Measurements from ENCODE around the gene ULBP2. TPM values are rescaled to one million over a fixed set of nuclear protein-coding genes. Genes with fewer than 3 reads are reported as not detected.
"Not testable (repeated sequence)": the region's sequence is repeated elsewhere in the genome, so short reads cannot be mapped to it uniquely, and the experiment has no call there.

ULBP2 gene
- total RNA-seq, 1 donor from 2014 or later = 3.6 TPM

DNA sequence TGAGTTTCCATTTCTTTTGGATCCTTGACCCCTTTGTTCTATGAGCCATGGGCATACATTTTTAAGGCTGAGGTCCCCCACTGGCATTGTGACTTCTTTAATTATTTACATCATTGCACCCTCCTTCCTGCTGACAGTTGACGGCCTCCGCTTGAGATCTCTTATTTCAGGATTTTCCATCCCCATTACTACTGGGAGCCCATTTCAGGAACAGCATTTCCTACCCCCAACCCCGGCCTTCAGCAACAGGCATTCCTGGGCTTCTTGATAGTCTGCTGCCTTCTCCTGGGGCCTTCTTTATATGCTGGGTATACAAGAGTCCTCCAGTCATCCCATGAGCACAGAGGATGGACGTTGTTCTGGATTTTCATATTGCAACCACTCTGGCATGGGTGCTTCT is 25.8 kb downstream of the ULBP2 start:
- DNase-seq (ENCODE audit: low spot score) = no peak

DNA sequence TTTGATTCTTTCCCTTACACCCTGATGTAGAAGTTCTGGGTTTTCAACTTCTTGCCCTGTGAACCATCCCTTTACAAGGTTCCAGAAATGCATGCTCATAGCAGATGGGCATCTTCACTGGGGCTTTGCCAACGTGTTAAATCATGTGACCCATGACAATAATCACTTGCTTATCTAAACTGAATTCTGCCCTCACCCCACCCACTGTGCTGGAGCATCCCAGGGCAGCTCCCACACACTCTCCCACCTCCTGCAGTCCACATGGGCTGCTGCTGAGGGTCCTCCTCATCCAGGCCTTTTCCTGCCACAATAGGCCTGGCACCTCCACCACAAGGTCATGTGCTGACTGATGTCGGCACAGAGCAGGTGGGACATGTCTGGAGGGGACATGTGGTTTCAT is 26.2 kb downstream of the ULBP2 start:
- DNase-seq (ENCODE audit: low spot score) = not testable (repeated sequence)

DNA sequence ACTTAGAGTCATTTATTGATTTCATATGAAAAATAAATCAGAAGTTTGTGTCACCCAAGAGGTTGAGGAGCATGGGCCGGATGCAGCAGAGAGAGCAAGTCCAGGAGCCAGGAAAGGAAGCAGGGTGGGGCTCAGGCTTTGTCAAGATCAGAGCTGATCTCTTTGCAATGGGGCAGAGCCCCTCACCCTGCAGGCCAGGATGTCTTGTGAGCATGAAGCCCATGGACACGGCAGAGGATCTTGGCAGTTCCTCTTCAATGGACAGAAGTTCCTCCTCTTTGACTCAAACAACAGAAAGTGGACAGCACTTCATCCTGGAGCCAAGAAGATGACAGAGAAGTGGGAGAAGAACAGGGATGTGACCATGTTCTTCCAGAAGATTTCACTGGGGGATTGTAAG is 27.1 kb downstream of the ULBP2 start:
- DNase-seq (ENCODE audit: low spot score) = not testable (repeated sequence)

DNA sequence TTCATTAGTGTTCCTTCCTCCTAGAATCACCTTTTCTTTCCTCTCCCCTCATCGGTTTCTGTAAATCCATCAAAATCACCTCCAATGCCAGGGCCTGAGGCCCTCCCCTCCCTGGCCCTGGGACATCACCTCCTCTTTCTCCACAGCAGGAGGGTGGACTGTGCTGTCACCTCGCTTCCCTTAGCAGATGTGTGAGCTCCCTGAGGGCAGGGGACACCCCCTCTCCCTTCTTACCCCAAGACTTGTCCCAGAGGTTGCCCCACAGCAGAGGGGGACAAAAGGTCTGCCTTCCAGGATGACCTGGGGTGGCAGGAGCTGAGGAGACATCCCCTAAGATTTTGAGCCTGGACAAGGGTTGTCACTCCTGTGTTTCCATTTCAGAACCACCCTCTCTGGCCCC is 27.8 kb downstream of the ULBP2 start:
- DNase-seq (ENCODE audit: low spot score) = no peak

DNA sequence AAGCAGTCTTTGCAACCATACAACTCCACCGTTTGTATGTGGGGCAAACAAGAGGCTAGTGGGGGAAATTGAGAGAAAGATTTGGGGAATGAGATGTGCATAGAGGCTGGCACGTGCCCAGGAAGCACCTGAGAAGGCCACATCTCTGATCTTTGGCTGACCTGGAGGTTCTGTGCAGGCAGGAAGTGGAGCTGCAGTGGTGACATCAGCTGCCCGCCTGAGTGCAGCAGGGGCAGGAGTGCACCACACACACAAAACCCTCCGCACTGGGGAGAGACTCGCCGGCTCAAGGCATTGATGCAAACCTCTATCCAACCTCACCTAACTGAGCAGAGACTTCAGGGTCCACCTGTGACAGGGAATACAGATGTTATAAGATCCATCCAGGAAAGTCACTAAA is 32.6 kb downstream of the ULBP2 start:
- DNase-seq (ENCODE audit: low spot score) = not testable (repeated sequence)

DNA sequence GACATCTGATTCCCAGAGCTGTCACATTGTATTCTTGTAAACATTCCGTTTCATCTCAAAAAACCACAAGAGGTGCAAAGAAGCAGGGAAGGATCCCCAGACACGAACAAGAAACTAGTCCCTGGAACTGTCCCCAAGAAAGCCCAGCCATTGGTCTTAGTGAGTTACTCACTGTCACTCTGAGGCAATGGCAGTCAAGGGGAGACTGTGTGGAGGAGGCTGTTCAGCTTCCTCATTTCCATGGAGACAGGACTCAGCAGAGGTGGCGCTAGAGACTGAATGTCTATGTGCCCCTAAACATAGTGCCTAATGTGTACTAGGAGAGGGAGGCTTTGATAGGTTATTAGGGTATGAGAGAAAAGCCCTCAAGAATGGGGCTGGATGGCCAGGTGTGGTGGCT is 33.0 kb downstream of the ULBP2 start:
- DNase-seq (ENCODE audit: low spot score) = no peak

DNA sequence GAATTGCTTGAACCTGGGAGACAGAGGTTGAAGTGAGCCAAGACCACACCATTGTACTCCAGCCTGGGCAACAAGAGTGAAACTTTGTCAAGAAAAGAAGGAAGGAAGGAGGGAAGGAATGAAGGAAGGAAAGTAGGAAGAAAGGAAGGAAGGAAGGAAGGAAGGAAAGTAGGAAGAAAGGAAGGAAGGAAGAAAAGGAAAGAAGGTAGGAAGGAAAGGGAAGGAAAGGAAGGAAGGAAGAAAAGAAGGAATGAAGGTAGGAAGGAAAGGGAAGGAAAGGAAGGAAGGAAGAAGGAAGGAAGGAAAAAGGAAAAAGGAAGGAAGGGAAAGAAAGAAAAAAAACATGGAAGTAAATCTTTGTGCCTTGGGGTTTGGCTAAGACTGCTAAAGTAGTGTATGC is 33.6 kb downstream of the ULBP2 start:
- no peak for DNase-seq (ENCODE audit: low spot score)

DNA sequence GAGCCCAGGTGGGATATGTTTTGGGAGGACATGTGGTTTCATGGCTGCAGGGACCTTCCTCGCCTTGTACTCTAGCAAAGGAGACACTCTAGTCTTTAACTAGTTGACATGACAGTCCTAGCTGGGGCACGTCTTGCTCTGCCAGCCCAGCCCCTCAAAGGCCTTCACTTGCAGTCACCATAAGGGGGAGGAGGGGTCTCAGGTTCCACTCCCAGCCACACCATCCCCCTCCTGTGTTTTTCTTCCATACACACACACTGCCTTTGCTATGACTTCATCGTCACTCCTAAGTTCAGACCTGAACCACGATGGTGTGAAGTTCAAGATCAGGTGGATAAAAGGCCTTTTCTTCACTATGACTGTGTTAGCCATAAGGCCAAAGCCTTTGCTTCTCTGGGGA is 35.4 kb downstream of the ULBP2 start:
- DNase-seq (ENCODE audit: low spot score) = no peak

DNA sequence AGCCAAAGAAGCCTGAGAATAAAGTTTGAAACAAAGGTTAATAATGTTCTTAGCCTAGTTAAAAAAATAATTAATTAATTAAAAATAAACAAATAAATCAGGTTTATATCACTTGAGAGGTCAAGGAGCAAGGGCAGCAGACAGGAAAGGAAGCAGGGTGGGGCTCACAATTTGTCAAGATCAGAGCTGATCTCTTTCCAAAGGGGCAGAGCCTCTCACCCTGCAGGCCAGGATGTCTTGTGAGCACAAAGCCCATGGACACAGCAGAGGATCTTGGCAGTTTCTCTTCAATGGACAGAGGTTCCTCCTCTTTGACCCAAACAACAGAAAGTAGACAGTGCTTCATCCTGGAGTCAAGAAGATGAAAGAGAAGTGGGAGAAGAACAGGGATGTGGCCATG is 36.8 kb downstream of the ULBP2 start:
- DNase-seq (ENCODE audit: low spot score) = no peak

DNA sequence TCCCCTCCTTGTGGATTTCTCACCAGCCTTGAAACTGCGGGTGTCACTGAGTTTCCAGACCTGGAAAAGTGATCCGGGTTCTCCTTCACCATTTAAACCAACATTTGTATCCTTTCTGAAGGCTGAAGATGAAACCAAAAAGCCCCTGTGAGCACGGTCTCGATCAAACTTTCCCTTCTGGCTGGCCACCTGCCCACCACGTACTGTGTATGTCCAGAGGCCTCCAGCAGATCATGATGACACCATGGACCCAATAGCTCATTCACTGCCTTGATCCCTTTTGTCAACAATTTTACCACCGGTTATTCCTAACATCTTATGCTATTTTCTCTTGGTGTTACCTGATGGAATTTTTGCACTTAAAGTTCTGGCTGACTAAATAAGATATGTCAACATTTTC is 37.5 kb downstream of the ULBP2 start:
- DNase-seq (ENCODE audit: low spot score) = no peak

DNA sequence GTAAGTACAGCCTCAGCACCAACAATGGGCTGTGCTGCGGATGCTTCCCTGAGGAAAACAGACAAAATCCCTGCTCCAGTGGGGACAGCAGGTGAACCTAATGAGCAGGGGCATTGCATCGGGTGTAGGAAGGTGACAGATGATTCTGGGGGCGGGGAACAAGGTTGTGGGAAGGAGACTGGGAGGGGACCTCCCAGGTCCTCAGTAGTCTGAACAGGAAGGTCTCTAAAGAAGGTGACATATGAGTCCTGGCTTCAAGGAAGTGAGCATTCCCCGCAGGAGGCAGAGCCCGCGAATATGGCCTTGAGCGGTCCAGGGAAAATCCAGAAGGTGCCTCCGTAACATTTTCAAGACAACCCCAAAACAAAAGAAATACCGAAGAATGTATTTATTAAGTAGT is 41.3 kb downstream of the ULBP2 start:
- no peak for DNase-seq (ENCODE audit: low spot score)

DNA sequence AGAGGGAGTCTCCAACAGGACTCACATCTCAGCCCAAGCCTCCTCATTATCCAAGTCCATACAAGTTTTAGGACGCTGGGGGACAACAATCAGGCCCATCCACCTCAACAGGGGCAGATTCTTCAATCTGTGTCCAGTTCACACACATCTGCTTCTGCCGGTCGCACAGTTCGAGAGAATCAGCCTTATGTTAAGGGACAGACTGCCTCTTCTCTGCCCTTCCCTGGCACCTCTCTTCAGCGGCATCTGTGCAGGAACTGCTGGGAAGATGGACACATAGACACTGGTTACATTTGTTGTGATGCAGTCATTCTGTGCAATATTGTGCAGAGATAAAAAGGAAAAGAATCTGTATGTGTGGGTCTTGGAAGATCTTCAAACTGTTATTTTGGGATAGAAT is 43.0 kb downstream of the ULBP2 start:
- DNase-seq (ENCODE audit: low spot score) = no peak

DNA sequence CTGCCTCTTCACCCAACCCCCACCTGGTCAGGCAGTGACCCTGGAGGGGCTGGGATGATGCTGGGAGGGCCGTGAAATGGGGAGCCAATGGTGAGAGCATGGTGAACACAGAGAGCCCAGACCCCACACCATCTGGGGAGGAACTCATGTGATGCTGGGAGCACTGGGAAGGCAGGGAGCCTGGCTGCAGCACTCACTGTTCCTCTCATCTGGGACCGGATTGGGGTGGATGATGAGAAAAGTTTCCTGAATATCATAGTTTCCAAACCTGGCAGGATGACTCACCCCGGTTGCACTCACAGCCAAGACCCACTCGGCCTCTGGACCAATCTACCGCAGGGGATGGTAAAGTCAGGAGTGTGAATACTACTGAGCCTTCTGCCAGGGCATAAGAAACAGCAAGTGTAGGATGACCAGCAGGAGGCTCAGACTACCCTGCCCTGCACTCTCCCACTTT is 43.7 kb downstream of the ULBP2 start:
- DNase-seq (ENCODE audit: low spot score) = no peak

DNA sequence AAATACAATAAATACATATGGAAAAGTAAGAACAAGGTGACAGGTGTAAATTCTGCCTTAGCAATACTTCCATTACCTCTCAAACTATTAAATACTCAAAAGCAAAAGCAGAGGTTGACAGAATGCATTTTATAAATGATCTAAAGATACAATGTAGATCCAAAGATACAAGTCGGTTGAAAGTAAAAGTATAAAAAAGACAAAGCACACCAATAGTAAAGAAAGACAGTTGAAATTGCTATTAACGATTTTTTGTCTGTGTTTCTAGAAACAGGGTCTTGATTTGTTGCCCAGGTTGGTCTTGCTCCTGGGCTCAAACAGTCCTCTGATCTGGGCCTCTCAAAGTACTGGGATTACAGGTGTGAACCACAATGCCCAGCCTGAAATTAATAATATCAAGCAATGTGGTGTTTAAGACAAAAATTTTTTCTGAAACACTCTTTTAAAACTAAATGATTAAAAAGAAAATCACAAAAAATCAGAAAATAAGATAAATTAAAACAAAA is 45.8 kb downstream of the ULBP2 start:
- DNase-seq (ENCODE audit: low spot score) = no peak

DNA sequence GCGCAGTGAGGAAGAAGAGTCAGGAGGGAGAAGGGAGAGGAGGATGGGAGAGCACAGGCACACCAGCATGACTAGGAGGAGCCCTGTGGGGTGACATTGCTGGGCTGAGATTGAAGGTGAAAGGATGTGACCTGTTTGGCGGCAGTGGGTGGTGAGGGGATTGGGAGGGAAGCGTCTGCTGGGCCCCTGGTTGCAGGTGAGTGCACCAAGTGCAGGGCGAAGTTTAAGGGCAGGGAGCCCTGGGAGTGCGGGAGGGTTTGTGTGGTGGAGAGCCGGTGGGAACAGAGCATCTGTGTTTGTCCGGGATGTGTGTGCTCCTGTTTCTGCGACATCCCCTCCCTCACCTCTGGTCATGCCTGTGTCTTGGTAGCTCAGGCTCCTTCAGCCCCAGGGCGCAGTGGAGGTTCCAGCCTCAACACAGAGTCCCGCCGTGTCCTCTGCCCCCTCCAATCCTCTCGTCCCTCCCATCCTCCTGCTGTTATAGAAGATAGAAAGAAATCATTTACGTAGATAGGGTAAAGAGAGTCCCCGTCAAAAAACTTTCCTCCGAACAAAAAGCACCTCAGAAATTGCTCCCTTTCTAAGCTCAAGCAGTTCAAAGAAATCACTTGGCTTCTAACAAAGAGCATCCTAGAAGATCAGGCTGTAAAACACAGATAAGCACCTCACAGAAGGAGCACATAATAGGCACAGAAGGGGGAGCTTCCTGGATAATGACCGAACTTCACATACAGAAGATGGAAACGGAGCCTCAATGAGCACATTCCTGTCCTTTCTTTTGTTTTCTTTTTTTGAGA is 46.9 kb downstream of the ULBP2 start:
- no peak for DNase-seq (ENCODE audit: low spot score)

DNA sequence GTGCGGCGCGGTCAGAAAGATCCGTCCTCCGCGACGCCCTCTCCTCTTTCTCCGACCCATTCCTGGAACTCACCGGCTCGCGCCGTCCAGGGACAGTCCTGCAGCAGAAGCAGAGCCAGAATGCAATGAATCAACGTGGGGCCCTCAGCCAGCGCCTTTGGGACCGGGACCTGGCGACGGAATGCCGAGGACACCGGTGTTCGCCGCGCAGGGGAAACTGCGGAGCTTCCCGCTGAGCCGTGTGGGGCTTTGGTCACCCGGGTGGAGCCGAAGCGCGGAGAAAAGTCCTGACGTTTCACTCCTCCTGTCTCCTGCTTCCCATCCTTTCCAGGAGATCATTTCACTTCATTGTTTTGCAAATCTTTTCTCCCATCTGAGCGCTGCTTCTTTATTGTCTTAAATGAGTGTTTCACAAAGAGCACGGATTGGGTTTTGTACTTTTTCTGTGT is 48.4 kb downstream of the ULBP2 start:
- no peak for DNase-seq (ENCODE audit: low spot score)

DNA sequence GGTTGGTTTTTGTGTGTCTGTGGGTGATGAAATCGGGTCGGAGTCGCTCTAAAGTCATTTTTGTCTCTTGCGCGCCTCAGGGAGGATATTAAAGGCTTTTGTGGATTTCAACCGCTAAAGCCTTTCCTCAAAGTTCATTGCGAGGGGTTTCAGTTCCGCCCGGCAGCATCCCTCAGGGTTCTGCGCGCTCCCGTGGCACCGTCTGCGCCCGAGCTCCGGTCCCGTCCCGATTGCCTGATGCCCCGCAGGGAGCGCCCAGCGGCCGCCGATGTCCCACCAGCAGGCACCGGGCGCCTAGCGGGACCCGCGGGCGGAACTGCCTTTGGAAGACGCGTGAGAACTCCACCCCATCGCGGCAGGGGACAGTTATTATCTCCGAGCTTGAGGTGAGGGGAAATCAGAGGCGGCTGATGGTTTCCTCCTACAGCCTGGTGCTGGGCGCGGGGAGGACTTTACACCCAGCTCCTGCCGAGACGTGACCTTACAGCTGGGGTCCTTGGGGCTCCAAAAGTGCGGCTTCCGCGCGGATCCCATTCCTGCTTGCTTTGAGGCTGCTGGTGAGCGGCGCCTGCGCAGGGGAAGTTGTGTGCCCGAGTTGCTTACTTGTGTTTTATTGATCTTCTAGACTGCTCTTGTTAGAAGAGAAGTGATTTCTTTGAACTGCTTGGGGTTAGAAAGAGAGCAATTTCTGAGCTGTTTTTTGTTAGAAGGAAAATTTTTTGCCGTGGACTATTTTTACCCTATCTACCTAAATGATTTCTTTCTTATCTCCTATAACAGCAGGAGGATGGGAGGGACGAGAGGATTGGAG is 49.1 kb downstream of the ULBP2 start:
- DNase-seq (ENCODE audit: low spot score) = no peak

DNA sequence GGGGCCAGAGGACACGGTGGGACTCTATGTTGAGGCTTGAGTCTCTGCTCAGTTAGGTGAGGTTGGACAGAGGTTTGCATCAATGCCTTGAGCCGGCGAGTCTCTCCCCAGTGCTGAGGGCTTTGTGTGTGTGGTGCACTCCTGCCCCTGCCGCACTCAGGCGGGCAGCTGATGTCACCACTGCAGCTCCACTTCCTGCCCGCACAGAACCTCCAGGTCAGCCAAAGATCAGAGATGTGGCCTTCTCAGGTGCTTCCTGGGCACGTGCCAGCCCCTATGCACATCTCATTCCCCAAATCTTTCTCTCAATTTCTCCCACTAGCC is 49.6 kb downstream of the ULBP2 start:
- DNase-seq (ENCODE audit: low spot score) = not testable (repeated sequence)

DNA sequence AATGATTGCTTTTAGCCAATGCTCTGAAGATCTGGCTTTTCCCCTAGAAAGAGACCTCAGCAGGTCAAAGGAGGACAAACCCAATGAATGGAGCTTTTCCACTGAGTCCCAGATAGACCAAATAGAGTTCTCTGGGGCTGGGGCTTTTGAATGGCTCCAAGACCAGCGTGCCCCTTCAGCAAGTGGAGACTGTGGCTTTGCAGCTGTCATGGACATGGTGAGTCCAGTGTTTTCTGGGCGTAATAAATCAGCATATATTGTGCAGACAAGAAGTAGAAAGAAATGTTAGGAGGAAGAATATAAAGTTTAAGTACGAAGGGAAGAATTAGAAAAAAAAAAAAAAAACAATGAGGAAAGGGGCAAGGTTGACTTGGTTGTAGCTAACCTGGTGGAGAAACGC is 50.0 kb downstream of the ULBP2 start:
- no peak for DNase-seq (ENCODE audit: low spot score)

DNA sequence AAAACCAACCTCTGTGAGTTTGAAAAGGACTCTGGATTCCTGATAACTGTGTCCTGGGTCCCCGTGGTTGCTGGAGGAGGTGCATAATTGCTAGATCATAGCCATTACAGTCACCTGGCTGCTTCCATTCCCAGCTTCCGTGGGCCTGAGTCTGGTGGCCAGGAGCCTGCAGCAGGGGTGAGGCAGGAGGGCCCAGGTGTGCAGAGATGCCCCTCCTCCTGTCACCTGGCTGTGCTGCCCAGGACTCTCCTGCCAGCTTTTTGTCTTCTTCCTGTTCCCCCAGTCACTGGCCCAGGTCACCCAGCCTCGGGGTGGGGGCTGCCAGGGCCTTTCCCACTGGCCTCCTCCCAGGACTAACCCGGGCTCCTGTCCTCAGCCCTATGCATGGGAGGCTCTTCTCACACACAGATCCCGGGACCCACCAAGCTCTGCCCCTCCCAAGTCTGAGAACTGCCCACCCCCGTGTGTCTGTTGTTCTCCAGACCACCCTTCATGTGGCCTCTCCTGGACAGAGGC is 53.5 kb downstream of the ULBP2 start:
- DNase-seq (ENCODE audit: low spot score) = no peak

DNA sequence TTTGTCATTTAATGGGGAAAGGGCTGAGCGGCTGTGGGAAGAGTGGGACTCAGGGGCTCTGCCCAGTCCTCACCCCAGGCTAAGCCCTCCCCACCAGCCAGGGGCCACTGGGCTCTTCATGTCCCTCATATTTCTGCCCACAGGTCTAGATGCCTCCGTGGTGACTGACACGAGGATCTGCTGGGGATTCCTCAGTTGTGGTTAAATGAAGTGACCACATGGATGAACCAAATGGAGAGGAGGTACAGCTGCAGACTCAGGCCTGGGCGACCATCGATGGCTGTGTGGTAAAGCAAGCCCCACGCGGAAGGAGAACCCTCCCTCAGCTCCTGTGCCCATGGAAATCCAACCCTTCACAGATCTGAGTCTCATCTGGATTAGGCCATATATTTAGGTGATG is 54.2 kb downstream of the ULBP2 start:
- DNase-seq (ENCODE audit: low spot score) = no peak
